ENCODE results near the gene ATP2A2.

- TF ChIP-seq CTCF (conservative IDR thresholded peaks at IDR 0.05; ENCODE audit: low read depth in 2 of 2): no peak
- TF ChIP-seq EZH2 (IDR thresholded peaks at IDR 0.05; ENCODE audit: low read depth, unreplicated experiment): no peak
- TF ChIP-seq POLR2AphosphoS5 (IDR thresholded peaks at IDR 0.05; ENCODE audit: low read depth): no peak
- TF ChIP-seq JUNB (IDR thresholded peaks at IDR 0.05; ENCODE audit: unreplicated experiment): no peak
- no peak for TF ChIP-seq CREB1 (CRISPR knock-in tag; IDR thresholded peaks at IDR 0.05; ENCODE audit: low read depth)
- TF ChIP-seq EZH2phosphoT487 (IDR thresholded peaks at IDR 0.05; ENCODE audit: unreplicated experiment): no peak
- no peak for TF ChIP-seq REST (IDR thresholded peaks at IDR 0.05; ENCODE audit: unreplicated experiment)
- no peak for TF ChIP-seq ETS1 (IDR thresholded peaks at IDR 0.05)
- no peak for TF ChIP-seq NANOG (IDR thresholded peaks at IDR 0.05; ENCODE audit: borderline replicate concordance)
Observed at GRCh38 chr12:110234331-110234751, 46.7 kb upstream of the ATP2A2 start.
